Chondrocyte (in vitro differentiated cells): ENCODE measurements around the gene CBX7. TPM values are rescaled to one million over a fixed set of nuclear protein-coding genes. Genes with fewer than 3 reads are reported as not detected.

Experiments
- DNase-seq: peaks from one replicate; pipeline ENCODE4 v3.0.0; 2021; ENCODE audit warnings: mixed read lengths, low spot score
- H3K27ac Mint-ChIP-seq: one replicate; pipeline ENCODE4 v1.8.0; 2021; ENCODE audit warnings: mild to moderate bottlenecking, moderate library complexity, mixed read lengths; ENCODE audit not compliant: unreplicated experiment
- H3K27me3 Mint-ChIP-seq: 2 replicates; pipeline ENCODE4 v1.8.0; 2021; ENCODE audit warnings: low read depth, mixed read lengths
- H3K36me3 Mint-ChIP-seq: 2 replicates; pipeline ENCODE4 v1.8.0; 2021; ENCODE audit warnings: low read depth, mixed read lengths
- H3K4me1 Mint-ChIP-seq: 2 replicates; pipeline ENCODE4 v1.8.0; 2021; ENCODE audit warnings: low read depth, mild to moderate bottlenecking, mixed read lengths
- H3K4me3 Mint-ChIP-seq: one replicate; pipeline ENCODE4 v1.8.0; 2021; ENCODE audit warnings: mild to moderate bottlenecking, moderate library complexity, mixed read lengths; ENCODE audit not compliant: unreplicated experiment
- H3K9me3 Mint-ChIP-seq: 2 replicates; pipeline ENCODE4 v1.8.0; 2021; ENCODE audit warnings: low read depth, mixed read lengths
- CTCF ChIP-seq: fragments of 200-600 bp; sonication (generic); IDR thresholded peaks from 2 replicates; pipeline ENCODE4 v1.5.0; 2021; ENCODE audit warnings: antibody characterized with exemption, mild to moderate bottlenecking, moderate library complexity
- total RNA-seq: library from RNA; stranded (reverse); gene quantifications from 3 replicates; pipeline ENCODE4 v1.2.1, GENCODE V29; 2021

CBX7 gene
- total RNA-seq, 1 donor from 2014 or later = 4.7 TPM

DNA sequence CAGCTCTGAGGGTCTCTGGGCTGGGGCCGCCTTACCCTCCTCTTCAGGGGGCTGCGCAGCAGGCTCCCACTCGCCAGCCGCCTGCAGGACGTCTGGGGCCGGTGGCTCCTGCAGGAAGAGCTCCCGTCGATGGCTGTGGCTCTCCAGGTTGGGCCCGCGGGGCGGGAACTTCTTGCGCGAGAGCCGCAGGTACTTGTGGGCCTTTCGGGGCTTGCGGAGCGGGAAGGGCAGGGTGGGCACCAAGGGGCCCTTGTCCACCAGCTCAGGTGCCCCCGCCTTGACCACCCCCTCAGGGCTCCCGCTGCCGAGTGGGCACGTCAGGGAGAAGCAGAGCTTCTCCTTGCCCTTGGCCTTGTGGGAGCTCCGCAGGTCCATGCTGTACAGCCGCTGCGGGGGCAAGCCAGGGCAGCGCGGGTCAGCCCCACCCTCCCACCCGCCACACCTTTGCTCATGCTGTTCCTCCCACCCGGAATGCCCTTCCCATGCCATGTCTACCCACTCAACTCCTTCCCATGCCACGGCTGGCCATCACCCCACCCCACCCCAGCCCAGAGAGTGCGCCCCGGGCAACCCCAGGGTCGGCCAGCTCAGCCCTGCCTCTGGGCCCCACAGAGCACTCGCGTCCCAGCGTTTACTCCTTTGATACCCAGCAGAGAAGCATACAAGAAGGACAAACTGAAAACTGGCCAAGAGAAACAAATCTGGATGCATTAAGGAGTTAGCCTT, 18.0 kb downstream of the CBX7 start:
- Mint-ChIP-seq H3K9me3 (no peaks in the 10 kb centered on the region), H3K27me3 (no peaks in the 10 kb centered on the region), H3K27ac (no peak overlapping the region), H3K4me1 (peaks cover 12% of the 10 kb centered on the region), H3K4me3 (no peak overlapping the region), H3K36me3 (no peaks in the 10 kb centered on the region)
- TF ChIP-seq CTCF = no peak
- DNase-seq = peak; percentile 92

DNA sequence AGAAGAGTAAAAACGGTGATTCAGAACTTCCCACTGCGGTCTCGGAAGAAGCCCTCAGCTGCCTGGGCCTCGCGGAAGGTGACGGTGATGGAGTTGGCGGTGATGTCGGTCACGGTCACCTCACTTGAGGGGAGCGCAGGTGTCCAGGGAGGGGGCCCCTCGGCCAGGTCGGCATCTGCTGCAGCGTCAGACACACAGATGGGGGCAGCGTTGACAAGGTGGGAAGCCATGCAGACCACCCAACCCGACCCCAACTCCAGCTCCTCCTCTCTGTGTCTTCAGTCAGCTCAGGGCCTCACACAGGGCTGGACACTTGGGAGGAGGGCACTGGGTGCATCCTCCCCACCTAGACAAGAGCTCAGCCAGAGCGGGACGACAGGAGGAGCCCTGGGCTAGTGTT, 18.6 kb downstream of the CBX7 start:
- TF ChIP-seq CTCF = no peak
- H3K4me3 Mint-ChIP-seq = no peak overlapping the region
- peaks cover 12% of the 10 kb centered on the region for H3K4me1 Mint-ChIP-seq
- peak; percentile 86 for DNase-seq
- no peaks in the 10 kb centered on the region for H3K27me3 Mint-ChIP-seq
- no peak overlapping the region for H3K27ac Mint-ChIP-seq
- H3K9me3 Mint-ChIP-seq = no peaks in the 10 kb centered on the region
- no peaks in the 10 kb centered on the region for H3K36me3 Mint-ChIP-seq

GRCh38 chr22:39132871-39133524, 19.5 kb downstream of the CBX7 start:
- Mint-ChIP-seq H3K4me3 (no peak overlapping the region), H3K4me1 (peaks cover 12% of the 10 kb centered on the region), H3K36me3 (no peaks in the 10 kb centered on the region), H3K9me3 (no peaks in the 10 kb centered on the region), H3K27ac (no peak overlapping the region), H3K27me3 (no peaks in the 10 kb centered on the region)
- DNase-seq = peak; percentile 71
- no peak for TF ChIP-seq CTCF

- Mint-ChIP-seq H3K4me1 (peaks cover 12% of the 10 kb centered on the region), H3K27ac (no peak overlapping the region), H3K36me3 (no peaks in the 10 kb centered on the region), H3K4me3 (no peak overlapping the region), H3K27me3 (no peaks in the 10 kb centered on the region), H3K9me3 (no peaks in the 10 kb centered on the region)
- TF ChIP-seq CTCF = no peak
- peak; percentile 66 for DNase-seq
Observed at GRCh38 chr22:39132281-39132680, 20.2 kb downstream of the CBX7 start.

DNA sequence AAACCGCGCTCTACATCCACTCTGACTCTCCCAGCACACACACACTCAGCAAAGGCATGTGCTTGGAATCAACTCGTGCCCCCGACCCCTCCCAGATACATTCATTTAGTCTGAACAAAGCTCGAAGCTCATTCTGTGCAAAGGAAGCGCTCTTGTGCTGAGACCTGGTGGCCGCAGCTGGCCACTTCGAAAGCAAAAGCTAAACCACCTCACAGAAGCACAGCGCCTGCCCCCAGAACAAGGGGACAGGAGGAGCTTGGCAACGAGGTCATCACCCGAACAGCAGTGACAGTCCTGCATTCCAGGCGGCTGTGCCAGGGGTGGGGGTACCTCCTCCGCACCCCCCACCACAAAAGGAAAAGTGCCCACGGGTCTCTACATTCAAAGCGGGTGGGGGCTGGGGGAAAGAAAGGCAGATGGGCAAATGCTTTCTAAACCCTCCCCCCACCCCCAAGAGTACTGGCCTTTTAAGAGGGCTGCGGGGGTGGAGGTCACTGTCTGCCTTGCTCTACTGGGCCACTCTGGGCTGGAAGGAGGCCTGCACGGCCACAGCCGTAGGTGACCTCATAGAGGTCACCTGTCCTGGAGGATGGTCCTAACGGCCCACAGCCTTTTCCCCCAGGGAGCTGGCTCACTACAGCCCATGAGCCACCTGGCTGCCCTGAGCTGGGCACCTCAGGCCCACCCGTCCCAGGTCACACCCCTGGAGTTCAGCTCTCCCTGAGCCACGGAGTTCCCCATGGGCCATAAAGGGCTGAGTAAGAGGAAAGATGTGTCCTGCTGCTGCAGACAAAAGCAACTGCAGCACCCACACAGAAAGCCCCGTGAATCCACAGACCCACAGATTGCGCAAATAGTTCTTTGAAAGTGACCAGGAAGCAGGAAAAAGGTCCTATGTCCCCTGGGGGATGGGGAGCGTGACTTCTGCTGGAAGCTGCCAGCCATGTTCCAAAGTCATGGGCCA, 21.3 kb downstream of the CBX7 start:
- peak; percentile 47 for DNase-seq
- H3K27me3 Mint-ChIP-seq = no peaks in the 10 kb centered on the region
- H3K4me3 Mint-ChIP-seq = no peak overlapping the region

More for the DNA sequence above, 21.3 kb downstream of the CBX7 start:
- TF ChIP-seq CTCF = no peak
- Mint-ChIP-seq H3K9me3 (no peaks in the 10 kb centered on the region), H3K4me1 (peaks cover 12% of the 10 kb centered on the region), H3K27ac (no peak overlapping the region), H3K36me3 (no peaks in the 10 kb centered on the region)
